Measurements from ENCODE around the gene RHOT1.

GRCh38 chr17:32274643-32275042 lies 132.3 kb downstream of the RHOT1 start:
- TF ChIP-seq CTCF (IDR thresholded peaks at IDR 0.05; ENCODE audit: insufficient read depth, low read length) (no peak), REST (IDR thresholded peaks at IDR 0.05; ENCODE audit: insufficient replicate concordance, low read depth) (no peak), POLR2AphosphoS5 (IDR thresholded peaks at IDR 0.05; ENCODE audit: low read depth) (no peak), GABPA (IDR thresholded peaks at IDR 0.05; ENCODE audit: low read depth) (no peak), SPI1 (IDR thresholded peaks at IDR 0.05; ENCODE audit: borderline replicate concordance, low read depth) (no peak)
